ENCODE data around the gene LYPD6B. TPM values are rescaled to one million over a fixed set of nuclear protein-coding genes. Genes with fewer than 3 reads are reported as not detected.

LYPD6B gene
- total RNA-seq, 1 donor from 2014 or later: not detected

DNA sequence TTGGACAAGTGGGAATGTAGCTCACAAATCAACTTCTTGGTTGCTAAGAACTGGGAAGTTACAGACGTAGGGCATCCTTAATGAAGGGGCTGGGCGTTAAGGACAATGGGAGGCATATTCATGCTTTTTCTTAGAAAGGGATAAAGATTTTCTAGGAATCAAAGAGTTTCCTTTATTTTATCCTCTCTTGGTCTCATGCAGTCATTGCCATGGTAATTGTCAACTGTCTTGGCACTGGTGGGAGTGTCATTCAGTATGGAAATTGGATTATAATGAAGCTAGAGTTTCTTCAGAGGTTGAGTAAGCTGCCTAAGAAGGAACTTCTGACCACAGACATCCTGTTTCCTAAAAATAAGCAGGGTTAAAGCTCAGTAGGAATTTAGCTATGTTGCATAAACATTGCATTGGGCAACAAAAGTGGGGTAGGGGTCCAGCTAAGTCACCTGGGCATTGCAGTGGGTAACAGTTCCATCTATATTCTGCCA lies 114.0 kb downstream of the LYPD6B start:
- Mint-ChIP-seq H3K4me1 (peaks cover 27% of the 10 kb centered on the region), H3K27me3 (ENCODE audit: low read depth) (no peaks in the 10 kb centered on the region), H3K36me3 (ENCODE audit: low read depth) (no peaks in the 10 kb centered on the region), H3K4me3 (no peak overlapping the region), H3K27ac (ENCODE audit: unreplicated experiment) (no peak overlapping the region), H3K9me3 (no peaks in the 10 kb centered on the region)
- DNase-seq (ENCODE audit: low read depth, low spot score): no peak
- TF ChIP-seq, protein P1, sequence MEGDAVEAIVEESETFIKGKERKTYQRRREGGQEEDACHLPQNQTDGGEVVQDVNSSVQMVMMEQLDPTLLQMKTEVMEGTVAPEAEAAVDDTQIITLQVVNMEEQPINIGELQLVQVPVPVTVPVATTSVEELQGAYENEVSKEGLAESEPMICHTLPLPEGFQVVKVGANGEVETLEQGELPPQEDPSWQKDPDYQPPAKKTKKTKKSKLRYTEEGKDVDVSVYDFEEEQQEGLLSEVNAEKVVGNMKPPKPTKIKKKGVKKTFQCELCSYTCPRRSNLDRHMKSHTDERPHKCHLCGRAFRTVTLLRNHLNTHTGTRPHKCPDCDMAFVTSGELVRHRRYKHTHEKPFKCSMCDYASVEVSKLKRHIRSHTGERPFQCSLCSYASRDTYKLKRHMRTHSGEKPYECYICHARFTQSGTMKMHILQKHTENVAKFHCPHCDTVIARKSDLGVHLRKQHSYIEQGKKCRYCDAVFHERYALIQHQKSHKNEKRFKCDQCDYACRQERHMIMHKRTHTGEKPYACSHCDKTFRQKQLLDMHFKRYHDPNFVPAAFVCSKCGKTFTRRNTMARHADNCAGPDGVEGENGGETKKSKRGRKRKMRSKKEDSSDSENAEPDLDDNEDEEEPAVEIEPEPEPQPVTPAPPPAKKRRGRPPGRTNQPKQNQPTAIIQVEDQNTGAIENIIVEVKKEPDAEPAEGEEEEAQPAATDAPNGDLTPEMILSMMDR (conservative IDR thresholded peaks at IDR 0.05): no peak

DNA sequence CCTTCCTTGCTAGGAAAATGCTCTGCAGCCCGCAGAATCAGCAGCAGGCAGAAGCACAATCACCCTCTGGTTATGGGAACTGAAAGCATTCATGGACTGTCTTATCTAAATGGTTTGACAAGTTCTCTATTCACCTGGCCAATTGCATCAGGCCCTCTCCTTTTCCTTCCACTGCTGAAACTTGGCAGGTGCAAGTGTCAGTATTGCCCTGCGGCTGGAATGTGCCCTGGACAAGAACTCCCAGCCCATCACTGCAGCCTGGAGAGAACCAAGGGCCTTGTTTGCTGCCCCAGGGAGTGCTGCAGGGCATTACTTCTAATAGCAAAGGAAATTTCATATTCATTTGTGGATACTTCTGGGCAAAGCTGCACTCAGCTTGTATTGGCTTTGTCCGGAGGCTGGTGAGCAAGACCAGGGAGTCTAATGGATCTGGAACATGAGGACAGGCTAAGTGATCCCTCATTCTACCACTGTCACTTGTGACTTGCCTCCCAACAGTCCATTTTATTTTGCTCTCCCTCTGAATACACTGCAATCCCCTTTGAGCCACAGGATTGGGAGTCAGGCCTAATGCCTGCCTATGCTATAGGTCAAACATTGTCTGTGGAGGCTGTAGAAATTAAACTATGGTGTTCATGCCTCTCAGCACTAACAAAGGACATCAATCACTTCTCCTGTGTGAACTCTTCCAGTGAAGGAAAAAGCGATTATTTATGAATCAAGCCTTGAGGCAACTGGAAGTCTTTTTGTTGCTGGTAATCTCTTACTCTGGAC lies 116.9 kb downstream of the LYPD6B start:
- no peak for DNase-seq (ENCODE audit: low read depth, low spot score)
- Mint-ChIP-seq H3K4me3 (no peak overlapping the region), H3K27me3 (ENCODE audit: low read depth) (no peaks in the 10 kb centered on the region), H3K36me3 (ENCODE audit: low read depth) (no peaks in the 10 kb centered on the region), H3K9me3 (no peaks in the 10 kb centered on the region), H3K4me1 (peaks cover 30% of the 10 kb centered on the region), H3K27ac (ENCODE audit: unreplicated experiment) (no peak overlapping the region)
- TF ChIP-seq, protein P1 (conservative IDR thresholded peaks at IDR 0.05): no peak

DNA sequence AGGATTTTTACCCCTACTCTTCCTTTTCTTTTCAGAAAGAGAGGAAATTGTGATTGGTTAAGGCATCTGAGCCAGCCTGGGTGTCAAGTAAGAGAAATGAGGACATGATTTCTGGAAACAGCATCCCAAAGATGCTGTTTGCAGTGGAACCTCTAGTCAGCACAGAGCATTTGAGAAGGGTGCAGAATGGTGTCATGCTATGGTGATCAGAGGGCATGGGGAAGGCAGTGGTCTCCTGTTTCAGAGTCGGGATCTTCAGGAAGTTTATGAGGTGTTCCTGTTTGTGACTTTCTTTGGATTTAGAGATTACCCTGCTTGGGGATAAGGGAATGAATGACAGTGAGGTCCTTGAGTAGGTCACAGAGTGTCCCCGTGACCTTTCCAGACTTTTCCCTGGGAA lies 117.5 kb downstream of the LYPD6B start:
- Mint-ChIP-seq H3K4me1 (peaks cover 30% of the 10 kb centered on the region), H3K4me3 (no peak overlapping the region), H3K36me3 (ENCODE audit: low read depth) (no peaks in the 10 kb centered on the region), H3K27ac (ENCODE audit: unreplicated experiment) (no peak overlapping the region), H3K9me3 (no peaks in the 10 kb centered on the region), H3K27me3 (ENCODE audit: low read depth) (no peaks in the 10 kb centered on the region)
- TF ChIP-seq, protein P1 (conservative IDR thresholded peaks at IDR 0.05): no peak
- no peak for DNase-seq (ENCODE audit: low read depth, low spot score)

DNA sequence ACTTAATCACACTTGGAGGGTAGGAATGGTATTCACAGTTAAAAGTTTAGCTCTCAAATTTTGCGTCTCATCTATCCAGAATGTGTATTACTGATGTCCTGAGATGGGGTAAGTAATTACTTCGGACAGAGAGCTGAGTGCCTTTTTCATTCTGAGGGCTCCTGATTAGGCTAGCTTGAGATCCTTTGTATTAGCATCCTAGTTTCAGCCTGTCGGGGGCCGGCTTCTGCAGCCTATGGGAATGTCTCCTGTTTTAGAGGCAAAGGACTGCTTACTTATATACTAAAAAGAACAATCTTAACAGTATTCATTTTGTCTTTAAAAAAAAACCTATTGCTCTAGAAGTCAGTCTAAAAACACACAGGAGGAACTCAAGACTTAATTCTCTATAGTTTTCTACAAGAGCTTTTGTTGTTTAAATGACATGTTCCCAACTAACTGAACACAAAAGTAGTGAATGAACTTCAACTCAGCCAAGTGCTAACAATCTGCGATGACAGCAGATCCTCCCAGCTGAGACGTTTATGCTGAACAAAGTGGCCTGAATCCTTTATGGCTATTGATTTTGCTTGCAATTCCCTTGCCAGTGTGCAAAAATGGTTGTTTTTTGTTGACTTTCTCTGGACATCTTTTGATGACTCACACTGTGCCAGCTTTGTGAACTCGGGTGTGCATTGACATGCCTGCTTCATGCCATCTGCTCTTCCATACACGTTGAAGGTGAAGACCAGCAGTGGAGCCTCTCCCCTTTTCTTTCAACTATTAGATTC lies 118.7 kb downstream of the LYPD6B start:
- Mint-ChIP-seq H3K4me1 (peaks cover 30% of the 10 kb centered on the region), H3K27ac (ENCODE audit: unreplicated experiment) (peak overlapping the region; percentile 72), H3K9me3 (no peaks in the 10 kb centered on the region), H3K4me3 (no peak overlapping the region), H3K27me3 (ENCODE audit: low read depth) (no peaks in the 10 kb centered on the region), H3K36me3 (ENCODE audit: low read depth) (no peaks in the 10 kb centered on the region)
- TF ChIP-seq, protein P1 (conservative IDR thresholded peaks at IDR 0.05): no peak
- no peak for DNase-seq (ENCODE audit: low read depth, low spot score)

DNA sequence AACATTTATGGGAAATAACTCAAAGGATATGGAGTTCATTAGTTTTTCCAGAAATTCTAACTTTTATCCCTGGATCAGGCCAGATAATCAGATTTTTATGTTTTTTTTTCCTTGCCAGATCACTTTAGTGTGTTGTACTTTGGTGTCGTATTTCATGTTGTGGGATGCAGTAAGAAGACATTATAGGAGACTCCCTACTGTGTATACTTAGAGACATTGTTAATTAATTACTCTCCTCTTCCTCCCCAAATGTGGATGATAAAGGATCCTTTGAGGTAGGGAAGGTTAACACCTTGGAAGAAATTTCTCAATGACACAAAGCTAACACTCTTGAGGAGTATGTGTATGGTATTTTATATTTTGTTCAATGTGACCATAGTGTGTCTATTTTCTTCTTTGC lies 120.5 kb downstream of the LYPD6B start:
- no peaks in the 10 kb centered on the region for H3K9me3 Mint-ChIP-seq
- TF ChIP-seq, protein P1 (conservative IDR thresholded peaks at IDR 0.05): no peak
- no peaks in the 10 kb centered on the region for H3K36me3 Mint-ChIP-seq (ENCODE audit: low read depth)
- peaks cover 30% of the 10 kb centered on the region for H3K4me1 Mint-ChIP-seq
- no peak overlapping the region for H3K27ac Mint-ChIP-seq (ENCODE audit: unreplicated experiment)
- no peaks in the 10 kb centered on the region for H3K27me3 Mint-ChIP-seq (ENCODE audit: low read depth)
- H3K4me3 Mint-ChIP-seq: no peak overlapping the region
- DNase-seq (ENCODE audit: low read depth, low spot score): no peak

Data from neural crest cell (in vitro differentiated cells).